DOHH2 (cell line): ENCODE results near the gene CPLANE2.

Experiments
- EZH2phosphoT487 ChIP-seq: fragments of 200-600 bp; sonication (generic); IDR thresholded peaks from 2 replicates; pipeline ENCODE4 v1.6.1; 2017; ENCODE audit warnings: borderline replicate concordance, mild to moderate bottlenecking, antibody characterized with exemption, low read length, moderate library complexity, mixed read lengths
- TF ChIP-seq, protein P1 (sequence below): fragments of 200-600 bp; sonication (generic); IDR thresholded peaks from one replicate; pipeline ENCODE4 v1.5.1; 2014; ENCODE audit warnings: antibody characterized with exemption, mild to moderate bottlenecking, low read depth, low read length; ENCODE audit not compliant: poor library complexity, severe bottlenecking

DNA sequence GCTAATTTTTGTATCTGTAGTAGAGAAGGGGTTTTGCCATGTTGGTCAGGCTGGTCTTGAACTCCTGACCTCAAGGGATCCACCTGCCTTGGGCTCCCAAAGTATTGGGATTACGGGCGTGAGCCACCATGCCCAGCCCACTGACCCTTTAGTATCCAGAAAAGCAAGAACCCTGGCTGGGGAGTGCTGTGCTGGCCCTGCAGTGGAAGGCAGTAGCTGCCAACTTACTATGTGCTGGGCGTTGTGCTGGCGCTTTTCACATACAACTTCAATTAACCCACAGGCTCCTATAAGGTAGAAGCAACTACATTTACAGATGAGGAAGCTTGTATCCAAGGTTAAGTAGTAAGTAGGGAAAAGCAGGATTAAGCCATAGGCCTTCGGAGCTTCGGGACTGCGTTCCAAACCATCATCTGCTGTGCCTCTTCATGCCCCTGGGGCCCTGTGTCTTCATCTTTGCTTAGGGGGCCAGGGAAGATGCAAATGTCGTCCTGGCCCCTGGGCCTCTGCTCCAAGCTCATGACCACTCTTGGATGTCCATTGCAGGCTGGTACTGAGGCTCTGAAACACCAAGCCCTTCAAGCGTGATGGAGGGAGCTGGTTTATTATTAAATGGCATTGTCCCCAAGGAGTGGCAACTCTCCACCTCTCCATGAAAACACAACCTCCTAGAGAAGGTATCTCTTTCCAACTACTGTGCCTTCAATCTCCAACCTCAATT is 8.7 kb upstream of the CPLANE2 start:
- TF ChIP-seq, protein P1, sequence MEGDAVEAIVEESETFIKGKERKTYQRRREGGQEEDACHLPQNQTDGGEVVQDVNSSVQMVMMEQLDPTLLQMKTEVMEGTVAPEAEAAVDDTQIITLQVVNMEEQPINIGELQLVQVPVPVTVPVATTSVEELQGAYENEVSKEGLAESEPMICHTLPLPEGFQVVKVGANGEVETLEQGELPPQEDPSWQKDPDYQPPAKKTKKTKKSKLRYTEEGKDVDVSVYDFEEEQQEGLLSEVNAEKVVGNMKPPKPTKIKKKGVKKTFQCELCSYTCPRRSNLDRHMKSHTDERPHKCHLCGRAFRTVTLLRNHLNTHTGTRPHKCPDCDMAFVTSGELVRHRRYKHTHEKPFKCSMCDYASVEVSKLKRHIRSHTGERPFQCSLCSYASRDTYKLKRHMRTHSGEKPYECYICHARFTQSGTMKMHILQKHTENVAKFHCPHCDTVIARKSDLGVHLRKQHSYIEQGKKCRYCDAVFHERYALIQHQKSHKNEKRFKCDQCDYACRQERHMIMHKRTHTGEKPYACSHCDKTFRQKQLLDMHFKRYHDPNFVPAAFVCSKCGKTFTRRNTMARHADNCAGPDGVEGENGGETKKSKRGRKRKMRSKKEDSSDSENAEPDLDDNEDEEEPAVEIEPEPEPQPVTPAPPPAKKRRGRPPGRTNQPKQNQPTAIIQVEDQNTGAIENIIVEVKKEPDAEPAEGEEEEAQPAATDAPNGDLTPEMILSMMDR: no peak
- no peak for TF ChIP-seq EZH2phosphoT487
